Neural crest cell (in vitro differentiated cells): ENCODE data around the gene C13orf46. TPM values are rescaled to one million over a fixed set of nuclear protein-coding genes. Genes with fewer than 3 reads are reported as not detected.

Experiments used
- DNase-seq: peaks from one replicate; pipeline ENCODE4 v3.0.0; 2021; ENCODE audit warnings: low read depth, mixed read lengths, low spot score
- H3K27ac Mint-ChIP-seq: one replicate; pipeline ENCODE4 v1.8.0; 2021; ENCODE audit warnings: mild to moderate bottlenecking, mixed read lengths; ENCODE audit not compliant: unreplicated experiment
- H3K27me3 Mint-ChIP-seq: 2 replicates; pipeline ENCODE4 v1.8.0; 2021; ENCODE audit warnings: low read depth, mild to moderate bottlenecking, mixed read lengths
- H3K36me3 Mint-ChIP-seq: 2 replicates; pipeline ENCODE4 v1.8.0; 2021; ENCODE audit warnings: low read depth, mild to moderate bottlenecking, mixed read lengths
- H3K4me1 Mint-ChIP-seq: 2 replicates; pipeline ENCODE4 v1.8.0; 2021; ENCODE audit warnings: mixed read lengths
- H3K4me3 Mint-ChIP-seq: one replicate; pipeline ENCODE4 v1.8.0; 2021; ENCODE audit warnings: mild to moderate bottlenecking, mixed read lengths
- H3K9me3 Mint-ChIP-seq: 2 replicates; pipeline ENCODE4 v1.8.0; 2021; ENCODE audit warnings: mixed read lengths
- CTCF ChIP-seq: fragments of 200-600 bp; sonication (generic); conservative IDR thresholded peaks from 2 replicates; pipeline ENCODE4 v1.5.0; 2021; ENCODE audit warnings: antibody characterized with exemption, mild to moderate bottlenecking
- total RNA-seq: library from RNA; stranded (reverse); gene quantifications from 2 replicates; pipeline ENCODE4 v1.2.1, GENCODE V29; 2021

The C13orf46 gene
- total RNA-seq, 1 donor from 2014 or later: 1.9 TPM

GRCh38 chr13:113972451-113973217 is 1.2 kb downstream of the C13orf46 start:
- Mint-ChIP-seq H3K27me3 (no peaks in the 10 kb centered on the region), H3K27ac (peak overlapping the region; percentile 78), H3K36me3 (peaks cover 11% of the 10 kb centered on the region), H3K4me1 (no peaks in the 10 kb centered on the region), H3K9me3 (no peaks in the 10 kb centered on the region), H3K4me3 (no peak overlapping the region)
- TF ChIP-seq CTCF: no peak
- DNase-seq: no peak

- H3K27ac Mint-ChIP-seq: no peak overlapping the region
- H3K9me3 Mint-ChIP-seq: no peaks in the 10 kb centered on the region
- peaks cover 10% of the 10 kb centered on the region for H3K36me3 Mint-ChIP-seq
- DNase-seq: no peak
- H3K4me3 Mint-ChIP-seq: no peak overlapping the region
- no peaks in the 10 kb centered on the region for H3K4me1 Mint-ChIP-seq
- TF ChIP-seq CTCF: no peak
- H3K27me3 Mint-ChIP-seq: no peaks in the 10 kb centered on the region
Measured at GRCh38 chr13:113971471-113972231, 2.2 kb downstream of the C13orf46 start.

GRCh38 chr13:113970810-113971470 is 2.9 kb downstream of the C13orf46 start:
- H3K27me3 Mint-ChIP-seq: no peaks in the 10 kb centered on the region
- H3K4me3 Mint-ChIP-seq: no peak overlapping the region
- no peaks in the 10 kb centered on the region for H3K9me3 Mint-ChIP-seq
- no peak overlapping the region for H3K27ac Mint-ChIP-seq
- TF ChIP-seq CTCF: no peak
- no peak for DNase-seq
- peaks cover 10% of the 10 kb centered on the region for H3K36me3 Mint-ChIP-seq
- H3K4me1 Mint-ChIP-seq: no peaks in the 10 kb centered on the region

DNA sequence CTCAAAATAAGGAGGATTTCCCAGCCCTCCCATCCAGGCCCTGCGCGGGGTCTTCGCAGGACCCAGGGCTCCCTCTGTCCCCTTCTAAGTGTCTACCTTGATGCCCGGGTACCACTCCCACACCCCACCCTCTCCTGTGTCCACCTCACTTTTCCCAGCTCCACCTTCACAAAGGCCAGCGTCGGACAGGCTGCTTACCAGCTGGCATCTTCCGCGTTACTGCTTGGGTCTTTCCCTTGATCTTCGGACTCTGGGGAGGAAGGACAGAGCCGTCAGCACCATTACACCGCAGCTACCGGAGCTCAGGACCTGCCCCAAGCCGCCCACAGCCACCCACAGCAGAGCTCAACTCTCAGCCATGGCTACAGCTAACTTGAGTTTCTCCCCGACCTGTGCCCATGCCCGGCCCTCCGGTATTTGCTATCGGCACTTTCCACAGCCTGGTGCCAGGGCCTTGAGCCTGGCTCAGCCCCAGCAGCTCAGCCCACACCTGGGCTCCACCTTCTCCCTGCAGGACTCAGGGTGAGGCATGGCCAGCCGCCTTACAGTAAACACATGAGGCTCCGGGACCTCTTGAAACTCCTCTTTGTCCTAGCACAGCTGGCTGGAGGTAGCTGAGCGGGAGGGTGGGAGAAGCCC is 3.8 kb downstream of the C13orf46 start:
- no peaks in the 10 kb centered on the region for H3K27me3 Mint-ChIP-seq
- H3K27ac Mint-ChIP-seq: no peak overlapping the region
- no peak overlapping the region for H3K4me3 Mint-ChIP-seq
- H3K9me3 Mint-ChIP-seq: no peaks in the 10 kb centered on the region
- H3K4me1 Mint-ChIP-seq: no peaks in the 10 kb centered on the region
- TF ChIP-seq CTCF: no peak
- no peak for DNase-seq
- H3K36me3 Mint-ChIP-seq: peaks cover 7% of the 10 kb centered on the region

- Mint-ChIP-seq H3K27ac (no peak overlapping the region), H3K4me1 (no peaks in the 10 kb centered on the region), H3K27me3 (no peaks in the 10 kb centered on the region), H3K9me3 (no peaks in the 10 kb centered on the region), H3K36me3 (peaks cover 7% of the 10 kb centered on the region), H3K4me3 (no peak overlapping the region)
- DNase-seq: no peak
- no peak for TF ChIP-seq CTCF
Measured at GRCh38 chr13:113969311-113969972, 4.4 kb downstream of the C13orf46 start.
